Keratinocyte (primary cell): Measurements from ENCODE around the gene OLFM3. TPM values are rescaled to one million over a fixed set of nuclear protein-coding genes. Genes with fewer than 3 reads are reported as not detected.

Experiments
- DNase-seq: peaks from one replicate; pipeline ENCODE4 v3.0.0-alpha.2; 2011; ENCODE audit warnings: low read depth, missing footprints, low spot score
- FAIRE-seq: peaks from 2 replicates; lab custom pipeline; 2011; peaks lifted over from hg19 to GRCh38; lab: Jason Lieb, UNC
- H2AFZ ChIP-seq: 2 replicates; pipeline ENCODE4 v1.6.0; 2012; ENCODE audit warnings: low read length, control low read depth, inconsistent platforms; ENCODE audit not compliant: control insufficient read depth
- H3K27ac ChIP-seq: 2 replicates; pipeline ENCODE4 v1.5.1; 2011; ENCODE audit warnings: low read length; ENCODE audit not compliant: control insufficient read depth, insufficient read depth
- H3K27me3 ChIP-seq: 3 replicates; pipeline ENCODE4 v1.6.0; 2011; ENCODE audit warnings: low read length; ENCODE audit not compliant: control insufficient read depth, insufficient read depth; ENCODE audit errors: extremely low read depth
- H3K36me3 ChIP-seq, 2 experiments: 2 replicates in 1 of 2; 3 replicates in 1 of 2; pipeline ENCODE4 v1.5.1; 2011; ENCODE audit warnings: low read length in 2 of 2, mild to moderate bottlenecking in 1 of 2; ENCODE audit not compliant: control insufficient read depth in 2 of 2, insufficient read depth in 2 of 2; ENCODE audit errors: extremely low read depth in 1 of 2
- H3K4me1 ChIP-seq: 3 replicates; pipeline ENCODE4 v1.5.1; 2011; ENCODE audit warnings: low read length; ENCODE audit not compliant: control insufficient read depth, insufficient read depth; ENCODE audit errors: extremely low read depth
- H3K4me2 ChIP-seq: 3 replicates; pipeline ENCODE4 v1.6.0; 2011; ENCODE audit warnings: low read depth, low read length; ENCODE audit not compliant: control insufficient read depth, insufficient read depth; ENCODE audit errors: extremely low read depth
- H3K4me3 ChIP-seq, 3 experiments: fragments of 200-600 bp in 1 of 3; sonication (generic) in 1 of 3; 2 replicates in 2 of 3; 3 replicates in 1 of 3; pipeline ENCODE4 v1.5.1; 2011 to 2016; ENCODE audit warnings: low read length in 3 of 3, mild to moderate bottlenecking in 3 of 3, control low read depth in 2 of 3, inconsistent platforms in 1 of 3, low read depth in 1 of 3, mixed read lengths in 1 of 3, mixed run types in 1 of 3, moderate library complexity in 1 of 3; ENCODE audit not compliant: control insufficient read depth in 2 of 3, insufficient read depth in 2 of 3; ENCODE audit errors: extremely low read depth in 1 of 3
- H3K79me2 ChIP-seq: 2 replicates; pipeline ENCODE4 v1.6.0; 2012; ENCODE audit warnings: low read length; ENCODE audit not compliant: control insufficient read depth, insufficient read depth
- H3K9ac ChIP-seq: 3 replicates; pipeline ENCODE4 v1.6.0; 2011; ENCODE audit warnings: low read length; ENCODE audit not compliant: control insufficient read depth, insufficient read depth; ENCODE audit errors: extremely low read depth
- H3K9me1 ChIP-seq: 3 replicates; pipeline ENCODE4 v1.6.0; 2011; ENCODE audit warnings: low read length; ENCODE audit not compliant: control insufficient read depth, insufficient read depth; ENCODE audit errors: extremely low read depth
- H3K9me3 ChIP-seq: 2 replicates; pipeline ENCODE4 v1.5.1; 2012; ENCODE audit warnings: low read depth, low read length; ENCODE audit not compliant: control insufficient read depth
- H4K20me1 ChIP-seq: 3 replicates; pipeline ENCODE4 v1.6.0; 2011; ENCODE audit warnings: low read length; ENCODE audit not compliant: control insufficient read depth, insufficient read depth; ENCODE audit errors: extremely low read depth
- CTCF ChIP-seq, 3 experiments: IDR thresholded peaks in 1 of 3; conservative IDR thresholded peaks in 1 of 3; optimal IDR thresholded peaks in 1 of 3; 2 replicates in 2 of 3; 3 replicates in 1 of 3; pipeline versions ENCODE3 to v1.5.1; 2011; ENCODE audit warnings: low read length in 3 of 3, mild to moderate bottlenecking in 3 of 3, moderate library complexity in 2 of 3, control low read depth in 1 of 3, inconsistent platforms in 1 of 3; ENCODE audit not compliant: insufficient read depth in 2 of 3; ENCODE audit errors: extremely low read depth in 1 of 3
- EZH2 ChIP-seq: IDR thresholded peaks from one replicate; pipeline ENCODE4 v1.6.1; 2012; ENCODE audit warnings: inconsistent platforms, mild to moderate bottlenecking, low read length, moderate library complexity
- dilution Hi-C: fragments of 300-500 bp; cut with MboI; formaldehyde crosslinking; loops from one replicate; pipeline ENCODE4 v1.7.0; 2020; ENCODE audit warnings: low sequenced_read_pairs; ENCODE audit not compliant: extremely low pct_ligation_motif_present
- polyA plus RNA-seq, 5 experiments: library from polyadenylated mRNA; depleted of rRNA in 3 of 5; stranded (reverse) in 3 of 5; stranded (forward) in 1 of 5; unstranded in 1 of 5; fragments of >200 nt; gene quantifications; 1 replicate in 1 of 5; 2 replicates in 3 of 5; 3 replicates in 1 of 5; pipeline versions ENCODE4 v1.2.1 to v1.2.3, GENCODE V29; 2011 to 2012; ENCODE audit warnings: missing spikeins in 2 of 5, low read depth in 1 of 5, low replicate concordance in 1 of 5

The OLFM3 gene
- polyA plus RNA-seq, 1 donor (not counting 4 experiments of a cell fraction or from before 2014, with no cell fraction given) = not detected

- H3K27me3 ChIP-seq = no peaks in the 10 kb centered on the region
- FAIRE-seq (no peak), DNase-seq (no peak)
- no peak overlapping the region for H3K27ac ChIP-seq
- dilution Hi-C loops = no loop called here
- H3K36me3 ChIP-seq = no peaks in the 10 kb centered on the region
- H3K79me2 ChIP-seq = no peaks in the 10 kb centered on the region
- no peak overlapping the region for H3K4me2 ChIP-seq
- no peaks in the 10 kb centered on the region for H3K9me3 ChIP-seq
- H4K20me1 ChIP-seq = no peaks in the 10 kb centered on the region
- H3K4me1 ChIP-seq = no peaks in the 10 kb centered on the region
- no peak overlapping the region for H3K9ac ChIP-seq
- H3K9me1 ChIP-seq = no peaks in the 10 kb centered on the region
- no peak overlapping the region for H2AFZ ChIP-seq
- H3K4me3 ChIP-seq = no peak overlapping the region
- TF ChIP-seq CTCF (optimal IDR thresholded peaks at IDR 0.05 in 1 of 3, IDR thresholded peaks at IDR 0.05 in 1 of 3, conservative IDR thresholded peaks at IDR 0.05 in 1 of 3; ENCODE audit: extremely low read depth in 1 of 3, insufficient read depth in 2 of 3, low read length in 3 of 3) = no peak
- no peak for TF ChIP-seq EZH2
Measured at GRCh38 chr1:101898137-101898536, 98.6 kb downstream of the OLFM3 start.

DNA sequence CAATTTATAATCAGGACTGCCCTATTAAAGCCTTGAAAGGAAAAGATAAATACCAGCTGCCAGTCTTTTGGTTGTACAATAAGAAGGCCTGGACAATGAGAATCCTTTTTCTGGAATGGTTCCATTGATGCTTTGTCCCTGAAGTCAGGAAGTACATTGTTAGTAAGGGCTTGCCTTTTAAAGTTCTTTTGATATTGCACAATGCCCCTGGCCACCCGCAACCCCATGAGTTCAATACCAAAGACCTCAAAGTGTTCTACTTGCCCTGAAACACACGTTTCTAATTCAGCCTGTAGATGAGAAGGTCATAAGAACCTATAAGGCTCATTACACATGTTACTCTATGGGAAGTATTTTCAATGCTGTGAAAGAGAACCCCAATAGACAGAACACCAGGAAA lies 112.1 kb downstream of the OLFM3 start:
- no peak overlapping the region for H3K4me2 ChIP-seq
- H3K9ac ChIP-seq = no peak overlapping the region
- H3K79me2 ChIP-seq = no peaks in the 10 kb centered on the region
- no peaks in the 10 kb centered on the region for H3K9me1 ChIP-seq
- no peaks in the 10 kb centered on the region for H3K27me3 ChIP-seq
- dilution Hi-C loops = no loop called here
- no peak for DNase-seq
- FAIRE-seq = no peak
- no peak overlapping the region for H2AFZ ChIP-seq
- H3K36me3 ChIP-seq = no peaks in the 10 kb centered on the region
- no peaks in the 10 kb centered on the region for H3K9me3 ChIP-seq
- H4K20me1 ChIP-seq = no peaks in the 10 kb centered on the region
- no peak overlapping the region for H3K4me3 ChIP-seq
- TF ChIP-seq EZH2 (no peak), CTCF (optimal IDR thresholded peaks at IDR 0.05 in 1 of 3, IDR thresholded peaks at IDR 0.05 in 1 of 3, conservative IDR thresholded peaks at IDR 0.05 in 1 of 3; ENCODE audit: extremely low read depth in 1 of 3, insufficient read depth in 2 of 3, low read length in 3 of 3) (no peak)
- H3K27ac ChIP-seq = no peak overlapping the region
- no peaks in the 10 kb centered on the region for H3K4me1 ChIP-seq
